ENCODE measurements around the gene BYSL.

Gene BYSL

DNA sequence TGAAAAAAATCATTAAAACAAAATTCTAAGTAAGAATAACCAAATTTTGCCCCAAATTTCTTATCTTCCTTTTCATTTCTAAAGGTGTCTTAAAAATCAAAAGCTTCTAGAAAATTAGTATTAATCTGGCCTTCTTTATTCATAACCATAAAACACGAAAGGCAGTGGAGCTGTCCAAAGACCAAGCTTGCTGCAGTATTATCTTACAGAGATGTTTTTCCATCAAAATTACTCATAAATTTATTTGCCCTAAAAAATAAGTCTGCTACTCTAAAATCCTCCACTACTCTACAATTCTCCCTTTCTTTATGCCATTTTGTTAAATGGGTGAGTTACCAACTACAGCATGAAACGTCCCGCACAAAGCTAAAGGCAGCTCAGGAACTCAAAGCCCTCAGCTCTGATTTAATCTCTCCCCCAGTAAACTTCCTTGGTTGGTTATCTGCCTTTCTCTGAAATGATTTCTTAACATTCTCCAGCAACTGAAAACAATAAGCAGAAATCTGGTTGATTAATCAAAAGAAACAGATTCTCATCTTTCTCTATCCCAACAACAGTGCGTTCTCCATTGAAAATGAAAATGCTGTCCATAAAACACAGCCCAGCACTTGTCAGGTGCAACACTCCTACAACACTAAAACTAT, 28.3 kb upstream of the BYSL start:
- H3K4me1 ChIP-seq (ENCODE audit: control insufficient read depth, insufficient read depth, low read length) = peaks cover 13% of the 10 kb centered on the region
- no peak overlapping the region for H3K4me2 ChIP-seq (ENCODE audit: low read length)
- H3K9ac ChIP-seq (ENCODE audit: low read depth, low read length) = no peak overlapping the region
- H3K36me3 ChIP-seq (ENCODE audit: insufficient read depth, low read length) = no peaks in the 10 kb centered on the region
- H3K27me3 ChIP-seq (ENCODE audit: control insufficient read depth, insufficient read depth, low read length) = no peaks in the 10 kb centered on the region
- H3K9me3 ChIP-seq (replicated peaks; ENCODE audit: low read length) = no peaks in the 10 kb centered on the region
- no peak overlapping the region for H3K4me3 ChIP-seq (ENCODE audit: low read length)

DNA sequence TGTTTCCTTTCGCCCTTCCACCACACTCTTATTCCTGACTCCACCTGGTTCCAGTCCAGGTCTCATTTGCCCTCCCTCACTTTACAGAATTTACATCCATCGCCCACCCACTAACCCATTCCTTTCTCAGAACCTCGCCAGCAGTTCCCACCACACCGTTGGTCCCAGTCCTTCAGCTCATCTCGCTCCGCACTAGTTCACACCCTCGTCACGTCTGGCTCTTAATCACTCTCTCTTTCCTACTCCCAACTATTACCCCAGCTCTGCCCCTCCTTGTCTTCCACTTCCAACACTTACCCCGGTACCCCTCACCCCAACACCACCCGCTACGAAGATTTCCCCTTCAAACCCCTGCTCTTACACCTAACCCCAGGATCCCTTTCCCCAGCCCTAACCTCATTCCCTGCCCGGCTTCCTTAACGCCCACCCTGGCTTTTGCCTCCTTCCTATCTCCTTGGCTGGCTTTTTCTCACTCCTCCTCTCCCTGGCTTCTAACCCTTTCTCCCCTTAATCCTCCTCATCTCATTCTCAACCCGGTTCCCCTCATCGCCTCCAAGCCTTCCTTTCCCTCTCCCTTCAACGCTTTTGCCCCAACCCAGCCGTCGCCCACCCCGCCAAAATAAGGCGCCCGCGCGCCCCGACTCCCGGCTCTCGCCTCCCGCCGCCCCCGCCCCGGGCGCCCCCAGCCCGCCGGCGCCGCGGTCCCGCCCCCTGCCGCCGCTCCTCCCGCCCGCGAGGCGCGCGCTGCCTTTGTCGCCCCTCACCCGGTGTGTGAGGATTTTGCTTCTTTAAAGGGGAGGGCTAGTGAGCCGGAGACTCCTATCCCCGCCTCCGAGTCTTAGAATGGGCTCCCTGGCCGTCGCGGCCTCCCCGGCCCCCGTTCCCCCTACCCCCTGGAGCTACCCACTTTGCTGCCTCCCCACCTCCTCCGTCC, 26.7 kb upstream of the BYSL start:
- H3K27me3 ChIP-seq (ENCODE audit: control insufficient read depth, insufficient read depth, low read length) = no peaks in the 10 kb centered on the region
- no peaks in the 10 kb centered on the region for H3K36me3 ChIP-seq (ENCODE audit: insufficient read depth, low read length)
- H3K4me2 ChIP-seq (ENCODE audit: low read length) = peak overlapping the region; percentile 100
- H3K9ac ChIP-seq (ENCODE audit: low read depth, low read length) = peak overlapping the region; percentile 81
- peak overlapping the region; percentile 95 for H3K4me3 ChIP-seq (ENCODE audit: low read length)
- H3K4me1 ChIP-seq (ENCODE audit: control insufficient read depth, insufficient read depth, low read length) = peaks cover 13% of the 10 kb centered on the region
- H3K9me3 ChIP-seq (replicated peaks; ENCODE audit: low read length) = no peaks in the 10 kb centered on the region

DNA sequence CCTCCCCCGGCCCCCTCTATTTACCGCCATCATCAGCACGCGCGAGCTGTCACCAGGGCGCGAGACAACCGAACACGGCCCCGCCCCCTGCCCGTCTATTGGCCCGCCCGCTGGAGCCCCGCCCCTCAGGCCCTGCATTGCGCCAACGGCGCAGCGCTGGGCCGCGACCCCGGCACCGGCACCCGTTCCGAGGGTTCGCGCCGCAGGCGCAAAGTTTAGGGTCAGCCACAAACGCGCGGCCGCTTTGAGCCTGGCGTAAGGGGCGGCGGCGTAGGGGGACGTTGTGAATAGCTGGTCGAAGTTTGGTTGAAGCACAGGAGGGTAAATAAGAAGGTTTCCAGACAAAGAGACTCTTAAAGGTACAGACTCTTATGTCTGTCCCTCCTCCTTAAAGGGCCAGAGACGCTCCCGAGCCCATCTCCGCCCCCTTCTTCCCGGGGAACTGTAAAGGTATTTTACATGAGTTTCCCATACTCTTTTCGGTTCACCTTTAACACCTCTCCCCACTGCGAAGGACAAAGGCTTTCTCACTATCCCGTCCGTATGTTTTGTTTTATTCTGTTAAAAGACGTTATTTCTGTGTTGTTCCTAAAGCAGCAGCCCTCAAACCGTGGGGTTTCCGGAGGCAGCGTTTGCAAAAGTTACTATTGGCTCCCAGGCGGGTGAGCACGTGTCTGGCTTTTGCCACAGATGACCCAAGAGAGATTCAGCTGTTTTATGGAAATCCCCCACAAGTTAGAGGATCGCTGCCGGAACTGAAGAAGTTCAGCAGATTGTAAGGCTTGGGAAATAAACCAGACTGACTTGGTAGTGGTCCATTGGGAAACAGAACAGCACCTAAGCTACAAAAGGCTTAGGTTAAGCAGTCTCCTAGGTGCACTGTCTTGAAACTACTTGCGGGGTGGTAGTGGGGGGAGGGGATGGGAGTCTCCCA, 25.7 kb upstream of the BYSL start, which contains the start of gene USP49:
Gene USP49 (minus strand): TSS at position 76 of the 934 bp plus-strand sequence. CDS start 88,392 bp downstream, outside the sequence.
- Histone ChIP-seq H3K27me3 (ENCODE audit: control insufficient read depth, insufficient read depth, low read length) (no peaks in the 10 kb centered on the region), H3K36me3 (ENCODE audit: insufficient read depth, low read length) (no peaks in the 10 kb centered on the region), H3K9ac (ENCODE audit: low read depth, low read length) (peak within 1 kb of the TSS; percentile 91), H3K4me3 (ENCODE audit: low read length) (peak within 1 kb of the TSS; percentile 95), H3K4me1 (ENCODE audit: control insufficient read depth, insufficient read depth, low read length) (peaks cover 13% of the 10 kb centered on the region), H3K4me2 (ENCODE audit: low read length) (peak within 1 kb of the TSS; percentile 100), H3K9me3 (replicated peaks; ENCODE audit: low read length) (no peaks in the 10 kb centered on the region)

DNA sequence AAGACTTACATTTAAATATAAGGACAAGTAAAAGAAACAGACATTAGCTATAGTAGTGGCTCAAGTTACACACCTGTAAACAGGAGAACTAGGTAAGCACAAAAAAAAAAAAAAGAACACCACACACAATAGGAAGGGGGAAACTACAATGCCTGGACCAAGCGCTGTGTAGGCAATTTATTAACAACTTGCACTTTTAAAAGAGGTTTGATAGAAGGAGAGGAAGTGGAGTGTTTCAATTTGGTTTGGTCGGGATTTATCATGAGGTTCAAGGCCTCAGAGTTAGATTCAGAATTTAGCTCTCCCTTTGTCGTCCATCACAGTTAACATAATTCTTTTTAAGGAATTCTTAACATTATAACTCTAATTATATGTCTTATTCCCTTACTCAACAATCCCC, 25.0 kb upstream of the BYSL start:
- no peaks in the 10 kb centered on the region for H3K27me3 ChIP-seq (ENCODE audit: control insufficient read depth, insufficient read depth, low read length)
- no peaks in the 10 kb centered on the region for H3K9me3 ChIP-seq (replicated peaks; ENCODE audit: low read length)
- peak overlapping the region; percentile 91 for H3K9ac ChIP-seq (ENCODE audit: low read depth, low read length)
- peak overlapping the region; percentile 95 for H3K4me3 ChIP-seq (ENCODE audit: low read length)
- H3K36me3 ChIP-seq (ENCODE audit: insufficient read depth, low read length) = no peaks in the 10 kb centered on the region
- peaks cover 13% of the 10 kb centered on the region for H3K4me1 ChIP-seq (ENCODE audit: control insufficient read depth, insufficient read depth, low read length)
- H3K4me2 ChIP-seq (ENCODE audit: low read length) = peak overlapping the region; percentile 95

DNA sequence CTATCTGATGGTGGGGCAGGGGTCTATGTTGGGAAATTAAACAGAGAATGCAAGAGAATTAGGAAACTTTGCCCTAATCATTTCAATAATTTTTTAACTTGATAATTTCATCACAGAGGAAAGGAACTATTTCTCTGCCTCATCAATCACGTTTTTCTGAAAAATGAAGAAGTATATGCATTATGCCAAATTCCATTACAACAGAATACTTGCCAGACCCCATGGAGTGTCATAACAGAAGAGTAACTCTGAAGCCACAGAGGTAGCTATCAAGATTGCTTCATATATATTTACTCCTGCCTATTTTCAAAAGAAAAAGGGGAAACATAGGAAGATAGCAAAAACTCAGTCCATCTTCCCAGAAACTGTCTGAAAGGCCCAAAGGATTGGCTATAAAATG, 20.4 kb upstream of the BYSL start:
- Histone ChIP-seq H3K4me2 (ENCODE audit: low read length) (no peak overlapping the region), H3K4me1 (ENCODE audit: control insufficient read depth, insufficient read depth, low read length) (peaks cover 5% of the 10 kb centered on the region), H3K9ac (ENCODE audit: low read depth, low read length) (no peak overlapping the region), H3K36me3 (ENCODE audit: insufficient read depth, low read length) (peaks cover 13% of the 10 kb centered on the region), H3K9me3 (replicated peaks; ENCODE audit: low read length) (no peaks in the 10 kb centered on the region), H3K4me3 (ENCODE audit: low read length) (no peak overlapping the region), H3K27me3 (ENCODE audit: control insufficient read depth, insufficient read depth, low read length) (no peaks in the 10 kb centered on the region)

DNA sequence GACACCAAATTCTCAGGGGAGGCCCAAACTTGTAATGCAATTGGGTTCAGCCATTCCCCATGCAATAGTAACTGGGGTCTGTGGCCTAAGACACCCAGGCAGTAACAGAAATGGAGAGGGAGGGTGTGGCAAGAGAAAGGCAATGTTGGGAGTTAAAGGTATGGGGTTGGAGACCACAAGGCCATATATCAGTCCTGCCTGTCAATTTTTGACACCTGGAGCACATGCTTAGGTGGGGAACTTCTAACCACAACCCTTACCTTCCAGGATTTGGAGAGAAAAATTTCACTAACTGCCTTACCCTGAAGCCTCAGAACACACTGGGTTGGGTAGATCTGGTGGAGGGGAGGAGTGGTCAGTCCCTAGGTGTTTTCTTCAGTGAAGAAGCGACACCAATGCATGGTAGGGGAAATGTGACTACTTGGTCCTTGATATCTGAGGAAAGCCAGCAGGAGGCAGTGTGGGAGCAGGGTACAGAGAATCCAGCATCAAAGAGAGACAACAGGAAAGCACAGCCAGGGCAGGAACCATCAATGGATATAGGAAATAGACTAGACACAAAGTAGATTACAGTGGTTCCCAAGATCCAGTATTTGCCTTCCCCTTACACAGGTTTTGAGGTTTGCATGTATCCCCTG, 19.3 kb upstream of the BYSL start:
- H3K27me3 ChIP-seq (ENCODE audit: control insufficient read depth, insufficient read depth, low read length) = no peaks in the 10 kb centered on the region
- H3K4me2 ChIP-seq (ENCODE audit: low read length) = no peak overlapping the region
- no peaks in the 10 kb centered on the region for H3K9me3 ChIP-seq (replicated peaks; ENCODE audit: low read length)
- peaks cover 24% of the 10 kb centered on the region for H3K36me3 ChIP-seq (ENCODE audit: insufficient read depth, low read length)
- no peak overlapping the region for H3K4me3 ChIP-seq (ENCODE audit: low read length)
- no peak overlapping the region for H3K9ac ChIP-seq (ENCODE audit: low read depth, low read length)
- no peaks in the 10 kb centered on the region for H3K4me1 ChIP-seq (ENCODE audit: control insufficient read depth, insufficient read depth, low read length)

DNA sequence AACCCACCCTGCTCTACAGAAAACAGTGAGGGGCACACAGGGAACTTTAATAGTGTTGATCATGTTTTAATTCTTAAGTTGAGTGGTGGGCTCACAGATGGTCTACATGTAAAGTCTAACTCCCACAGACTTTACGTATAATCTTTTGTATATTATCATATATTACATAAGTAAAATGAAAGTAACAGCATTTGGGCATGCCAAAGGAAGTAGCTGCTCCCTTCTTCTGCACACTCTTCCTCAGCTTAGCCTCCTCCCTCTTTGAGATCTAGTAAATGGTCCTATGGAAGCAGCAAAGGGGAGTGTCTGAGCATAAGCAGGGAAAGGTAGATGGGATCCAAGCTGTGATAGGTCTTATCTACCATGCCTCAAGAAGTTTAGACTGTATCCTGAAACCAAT, 11.6 kb upstream of the BYSL start:
- H3K9ac ChIP-seq (ENCODE audit: low read depth, low read length) = no peak overlapping the region
- H3K27me3 ChIP-seq (ENCODE audit: control insufficient read depth, insufficient read depth, low read length) = no peaks in the 10 kb centered on the region
- H3K9me3 ChIP-seq (replicated peaks; ENCODE audit: low read length) = no peaks in the 10 kb centered on the region
- no peaks in the 10 kb centered on the region for H3K4me1 ChIP-seq (ENCODE audit: control insufficient read depth, insufficient read depth, low read length)
- H3K36me3 ChIP-seq (ENCODE audit: insufficient read depth, low read length) = peaks cover 55% of the 10 kb centered on the region
- H3K4me2 ChIP-seq (ENCODE audit: low read length) = no peak overlapping the region
- no peak overlapping the region for H3K4me3 ChIP-seq (ENCODE audit: low read length)

DNA sequence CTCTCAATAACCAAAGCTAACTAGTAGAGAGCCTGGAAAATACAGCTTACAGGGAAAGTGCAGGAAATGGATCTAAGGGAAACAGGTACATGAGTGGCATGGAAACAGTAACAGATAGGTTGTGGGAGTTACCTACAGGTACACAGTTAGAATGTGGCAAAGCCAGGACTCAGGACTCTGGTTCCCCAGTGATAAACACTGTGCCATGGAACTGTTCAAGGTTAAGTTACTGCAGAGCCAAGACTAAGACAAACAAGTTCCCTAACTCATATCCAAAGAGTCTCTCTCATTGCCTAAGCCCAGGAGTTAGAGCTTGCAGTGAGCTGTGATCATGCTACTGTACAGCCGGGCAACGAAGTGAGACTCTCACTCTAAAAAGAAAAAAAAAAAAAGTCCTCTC, 7.0 kb upstream of the BYSL start:
- Histone ChIP-seq H3K9ac (ENCODE audit: low read depth, low read length) (no peak overlapping the region), H3K27me3 (ENCODE audit: control insufficient read depth, insufficient read depth, low read length) (no peaks in the 10 kb centered on the region), H3K36me3 (ENCODE audit: insufficient read depth, low read length) (peaks cover 25% of the 10 kb centered on the region), H3K4me1 (ENCODE audit: control insufficient read depth, insufficient read depth, low read length) (peaks cover 16% of the 10 kb centered on the region), H3K9me3 (replicated peaks; ENCODE audit: low read length) (no peaks in the 10 kb centered on the region), H3K4me3 (ENCODE audit: low read length) (no peak overlapping the region), H3K4me2 (ENCODE audit: low read length) (no peak overlapping the region)

DNA sequence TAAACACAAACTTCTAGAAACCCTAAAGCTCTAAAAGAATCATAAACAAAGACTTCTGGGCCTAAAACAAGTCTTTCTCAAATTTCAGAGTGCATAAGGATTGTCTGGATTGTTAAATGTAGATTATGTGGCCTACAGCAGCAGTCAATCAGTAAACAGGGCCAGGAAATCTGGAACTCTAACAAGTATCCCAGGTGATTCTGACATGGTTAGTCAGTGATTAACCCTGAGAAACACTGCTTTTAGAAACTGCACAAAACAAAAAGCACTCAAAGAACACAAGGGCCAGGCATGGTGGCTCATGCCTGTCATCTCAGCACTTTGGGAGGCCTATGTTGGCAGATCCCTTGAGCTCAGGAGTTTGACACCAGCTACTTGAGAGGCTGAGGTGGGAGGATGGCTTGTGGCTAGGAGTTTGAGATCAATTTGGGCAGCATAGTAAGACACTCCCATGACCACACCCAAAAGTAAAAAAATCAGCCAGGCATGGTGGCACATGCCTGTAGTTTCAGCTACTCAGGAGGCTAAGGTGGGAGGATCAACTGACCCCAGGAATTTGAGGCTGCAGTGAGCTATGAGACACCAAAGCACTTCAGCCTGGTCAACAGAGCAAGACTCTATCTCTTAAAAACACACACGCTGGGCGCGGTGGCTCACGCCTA, 6.3 kb upstream of the BYSL start:
- peaks cover 23% of the 10 kb centered on the region for H3K4me1 ChIP-seq (ENCODE audit: control insufficient read depth, insufficient read depth, low read length)
- H3K4me2 ChIP-seq (ENCODE audit: low read length) = no peak overlapping the region
- no peaks in the 10 kb centered on the region for H3K9me3 ChIP-seq (replicated peaks; ENCODE audit: low read length)
- H3K27me3 ChIP-seq (ENCODE audit: control insufficient read depth, insufficient read depth, low read length) = no peaks in the 10 kb centered on the region
- H3K4me3 ChIP-seq (ENCODE audit: low read length) = no peak overlapping the region
- peaks cover 22% of the 10 kb centered on the region for H3K36me3 ChIP-seq (ENCODE audit: insufficient read depth, low read length)
- H3K9ac ChIP-seq (ENCODE audit: low read depth, low read length) = no peak overlapping the region

DNA sequence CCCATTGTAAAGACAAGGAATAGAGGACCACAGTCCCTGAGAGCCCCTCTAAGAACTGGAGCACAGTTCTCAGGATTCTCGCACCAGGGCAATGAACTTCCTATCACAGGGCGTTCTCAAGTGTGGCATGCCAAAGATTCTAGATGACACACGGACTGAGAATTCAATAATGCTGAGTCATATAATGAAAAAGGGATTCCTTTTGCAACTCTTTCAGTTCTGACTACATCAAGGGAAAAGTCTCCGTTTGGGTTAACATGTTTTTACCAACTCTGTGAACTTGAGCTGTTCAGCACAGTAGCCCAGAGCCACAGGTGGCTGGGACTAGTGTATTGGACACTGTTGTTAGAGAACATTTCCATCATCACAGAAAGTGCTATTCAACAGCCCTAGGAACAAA, 3.8 kb upstream of the BYSL start:
- H3K36me3 ChIP-seq (ENCODE audit: insufficient read depth, low read length) = peaks cover 22% of the 10 kb centered on the region
- no peaks in the 10 kb centered on the region for H3K9me3 ChIP-seq (replicated peaks; ENCODE audit: low read length)
- H3K4me3 ChIP-seq (ENCODE audit: low read length) = peak overlapping the region; percentile 48
- H3K9ac ChIP-seq (ENCODE audit: low read depth, low read length) = peak overlapping the region; percentile 59
- H3K4me1 ChIP-seq (ENCODE audit: control insufficient read depth, insufficient read depth, low read length) = peaks cover 29% of the 10 kb centered on the region
- peak overlapping the region; percentile 71 for H3K4me2 ChIP-seq (ENCODE audit: low read length)
- no peaks in the 10 kb centered on the region for H3K27me3 ChIP-seq (ENCODE audit: control insufficient read depth, insufficient read depth, low read length)

Data from skeletal muscle satellite cell (primary cell).